Colonic mucosa (tissue), 4 donors: Measurements from ENCODE around the gene SGTB. TPM values are rescaled to one million over a fixed set of nuclear protein-coding genes. Genes with fewer than 3 reads are reported as not detected.
A peak's percentile ranks its signal among the peaks of the same experiment; 100 is the strongest.

Experiments used
- DNase-seq: peaks from one replicate; pipeline ENCODE4 v3.0.0-alpha.2; 2020
- H3K27ac ChIP-seq: fragments of 200-600 bp; one replicate; pipeline ENCODE4 v1.8.0; 2021
- H3K27me3 ChIP-seq: fragments of 200-600 bp; one replicate; pipeline ENCODE4 v1.8.0; 2021
- H3K36me3 ChIP-seq: fragments of 200-600 bp; one replicate; pipeline ENCODE4 v1.8.0; 2021
- H3K4me1 ChIP-seq: fragments of 200-600 bp; one replicate; pipeline ENCODE4 v1.8.0; 2021; ENCODE audit warnings: mild to moderate bottlenecking
- H3K4me3 ChIP-seq: fragments of 200-600 bp; one replicate; pipeline ENCODE4 v1.8.0; 2021
- H3K9ac ChIP-seq, 2 donors: one replicate each; pipeline ENCODE4 v1.7.0; 2013; ENCODE audit warnings: control low read depth in 2 of 2, low read depth in 2 of 2, low read length in 2 of 2
- H3K9me3 ChIP-seq: fragments of 200-600 bp; one replicate; pipeline ENCODE4 v1.8.0; 2021
- intact Hi-C: fragments of 100-400 bp; cut with DNase I; formaldehyde crosslinking; loops from one replicate; pipeline ENCODE4 v1.14.1; 2022
- total RNA-seq, 2 donors: library from RNA; stranded (reverse); fragmentation: NEBNext Ultra II Directional in 1 of 2; extraction: Animal tissue kit (Norgen Biotek cat#: 25700) in 1 of 2; gene quantifications; one replicate each; pipeline ENCODE4 v1.2.1, GENCODE V29; 2021
- TF ChIP-seq, protein P1 (sequence below): fragments of 200-600 bp; IDR thresholded peaks from one replicate; pipeline ENCODE4 v1.8.0; 2022; ENCODE audit warnings: antibody characterized with exemption, mild to moderate bottlenecking
- donor health status: healthy.
- donor health status: DM: no; HTN: no; CAD: no.
- donor health status: DM: no; HTN: no; CAD: no.

Gene SGTB
- total RNA-seq, 2 donors from 2014 or later = 3.7 to 4.4 TPM

DNA sequence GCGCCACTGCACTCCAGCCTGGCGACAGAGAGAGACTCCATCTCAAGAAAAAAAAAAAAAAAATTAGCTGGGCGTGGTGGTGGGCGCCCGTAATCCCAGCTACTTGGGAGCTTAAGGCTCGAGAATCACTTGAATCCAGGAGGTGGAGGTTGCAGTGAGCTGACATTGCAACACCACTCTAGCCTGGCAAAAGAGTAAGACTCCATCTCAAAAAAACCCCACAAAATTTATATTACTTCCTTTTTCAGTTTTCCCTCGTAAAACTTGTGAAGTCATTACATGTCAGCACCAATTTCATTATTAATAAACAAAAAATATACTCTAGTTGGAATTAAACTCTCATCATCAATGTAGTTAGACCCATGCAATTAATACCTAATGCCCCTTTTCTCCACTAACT lies 53.2 kb downstream of the SGTB start:
- Histone ChIP-seq H3K9ac (no peak overlapping the region), H3K4me1 (no peaks in the 10 kb centered on the region), H3K27me3 (no peaks in the 10 kb centered on the region), H3K36me3 (no peaks in the 10 kb centered on the region), H3K27ac (no peak overlapping the region), H3K9me3 (no peaks in the 10 kb centered on the region), H3K4me3 (no peak overlapping the region)
- TF ChIP-seq, protein P1, sequence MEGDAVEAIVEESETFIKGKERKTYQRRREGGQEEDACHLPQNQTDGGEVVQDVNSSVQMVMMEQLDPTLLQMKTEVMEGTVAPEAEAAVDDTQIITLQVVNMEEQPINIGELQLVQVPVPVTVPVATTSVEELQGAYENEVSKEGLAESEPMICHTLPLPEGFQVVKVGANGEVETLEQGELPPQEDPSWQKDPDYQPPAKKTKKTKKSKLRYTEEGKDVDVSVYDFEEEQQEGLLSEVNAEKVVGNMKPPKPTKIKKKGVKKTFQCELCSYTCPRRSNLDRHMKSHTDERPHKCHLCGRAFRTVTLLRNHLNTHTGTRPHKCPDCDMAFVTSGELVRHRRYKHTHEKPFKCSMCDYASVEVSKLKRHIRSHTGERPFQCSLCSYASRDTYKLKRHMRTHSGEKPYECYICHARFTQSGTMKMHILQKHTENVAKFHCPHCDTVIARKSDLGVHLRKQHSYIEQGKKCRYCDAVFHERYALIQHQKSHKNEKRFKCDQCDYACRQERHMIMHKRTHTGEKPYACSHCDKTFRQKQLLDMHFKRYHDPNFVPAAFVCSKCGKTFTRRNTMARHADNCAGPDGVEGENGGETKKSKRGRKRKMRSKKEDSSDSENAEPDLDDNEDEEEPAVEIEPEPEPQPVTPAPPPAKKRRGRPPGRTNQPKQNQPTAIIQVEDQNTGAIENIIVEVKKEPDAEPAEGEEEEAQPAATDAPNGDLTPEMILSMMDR = no peak
- intact Hi-C loops = no loop called here
- DNase-seq = no peak

DNA sequence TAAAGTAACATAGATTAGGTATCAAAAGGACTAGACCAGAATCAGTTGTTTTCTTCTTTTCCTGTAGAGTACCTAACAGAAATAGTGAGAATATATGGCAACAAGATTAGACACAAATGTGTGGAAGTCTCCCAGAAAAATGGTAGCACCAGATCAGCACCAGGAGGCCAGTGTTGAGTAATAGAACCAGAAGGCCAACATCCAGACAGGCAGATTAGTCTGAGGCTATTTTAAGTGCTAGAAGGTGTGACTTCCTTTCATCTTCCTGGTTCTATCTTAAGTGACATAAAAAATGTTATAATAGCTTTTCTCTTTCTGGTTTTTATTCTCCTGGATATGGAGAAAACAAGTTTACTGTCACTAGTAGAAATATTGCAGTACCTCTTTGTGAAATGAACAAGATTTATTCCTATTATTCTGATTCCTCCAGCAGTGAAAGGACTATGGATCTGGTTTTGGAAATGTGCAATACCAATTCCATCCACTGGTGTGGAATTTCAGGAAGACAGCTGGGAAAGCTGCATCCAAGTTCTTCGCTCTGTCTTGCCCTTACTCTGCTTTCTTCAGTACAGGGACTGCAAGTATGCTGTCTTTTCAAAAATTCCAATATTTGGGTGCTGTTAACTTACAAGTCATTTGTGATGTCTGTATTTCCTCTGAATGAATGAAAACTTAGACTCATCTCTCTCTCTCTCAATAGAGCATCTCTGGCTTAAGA lies 57.9 kb downstream of the SGTB start:
- TF ChIP-seq, protein P1 = peak; percentile 38

DNA sequence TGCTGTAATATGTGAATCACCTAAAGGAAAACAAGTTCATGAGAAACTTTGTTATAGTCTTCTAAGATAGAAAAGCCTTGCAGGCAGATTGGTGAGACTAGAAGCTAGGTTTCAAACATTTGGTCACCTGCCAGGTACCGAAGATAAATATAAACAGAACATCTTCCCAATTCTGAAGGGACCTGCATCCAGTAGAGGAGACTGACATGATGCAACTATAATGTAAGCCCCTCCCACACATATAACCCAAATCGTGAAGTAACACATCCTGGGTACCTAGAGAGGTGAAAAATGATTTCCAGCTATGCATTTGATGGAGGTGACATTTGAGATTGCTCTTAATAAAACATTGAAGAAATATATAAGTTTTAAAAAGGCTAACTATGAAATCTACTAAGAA lies 67.2 kb downstream of the SGTB start:
- H3K27me3 ChIP-seq = no peaks in the 10 kb centered on the region
- no peaks in the 10 kb centered on the region for H3K9me3 ChIP-seq
- H3K4me1 ChIP-seq = no peaks in the 10 kb centered on the region
- H3K4me3 ChIP-seq = no peak overlapping the region
- DNase-seq = no peak
- intact Hi-C loops = no loop called here
- H3K27ac ChIP-seq = no peak overlapping the region
- TF ChIP-seq, protein P1 = no peak
- no peak overlapping the region for H3K9ac ChIP-seq
- no peaks in the 10 kb centered on the region for H3K36me3 ChIP-seq

More for the DNA sequence above, 57.9 kb downstream of the SGTB start:
- no peaks in the 10 kb centered on the region for H3K27me3 ChIP-seq
- intact Hi-C loops = no loop called here
- no peaks in the 10 kb centered on the region for H3K36me3 ChIP-seq
- no peak overlapping the region for H3K27ac ChIP-seq
- H3K9ac ChIP-seq = no peak overlapping the region
- H3K4me3 ChIP-seq = no peak overlapping the region
- no peaks in the 10 kb centered on the region for H3K9me3 ChIP-seq
- DNase-seq = no peak
- no peaks in the 10 kb centered on the region for H3K4me1 ChIP-seq

DNA sequence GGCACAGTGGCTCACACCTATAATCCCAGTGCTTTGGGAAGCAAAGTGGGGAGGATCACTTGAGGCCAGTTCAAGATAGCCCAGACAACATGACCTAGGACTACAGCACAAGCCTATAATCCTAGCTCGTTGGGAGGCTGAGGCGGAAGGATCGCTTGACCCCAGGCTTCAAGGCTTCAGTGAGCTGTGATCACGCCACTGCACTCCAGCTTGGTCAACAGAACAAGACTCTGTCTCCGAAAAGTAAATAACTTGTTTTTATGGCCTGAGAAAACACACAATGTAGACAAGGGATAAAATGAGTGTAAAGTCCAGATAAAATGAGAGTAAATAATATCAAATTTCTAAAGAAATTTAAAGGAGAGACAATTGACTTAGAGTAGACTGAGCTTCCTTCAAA lies 70.8 kb downstream of the SGTB start:
- H3K4me3 ChIP-seq = no peak overlapping the region
- H3K4me1 ChIP-seq = no peaks in the 10 kb centered on the region
- H3K9me3 ChIP-seq = no peaks in the 10 kb centered on the region
- H3K27ac ChIP-seq = no peak overlapping the region
- no peaks in the 10 kb centered on the region for H3K27me3 ChIP-seq
- intact Hi-C loops = no loop called here
- peak; percentile 71 for DNase-seq
- no peak overlapping the region for H3K9ac ChIP-seq
- no peaks in the 10 kb centered on the region for H3K36me3 ChIP-seq
- TF ChIP-seq, protein P1 = no peak

DNA sequence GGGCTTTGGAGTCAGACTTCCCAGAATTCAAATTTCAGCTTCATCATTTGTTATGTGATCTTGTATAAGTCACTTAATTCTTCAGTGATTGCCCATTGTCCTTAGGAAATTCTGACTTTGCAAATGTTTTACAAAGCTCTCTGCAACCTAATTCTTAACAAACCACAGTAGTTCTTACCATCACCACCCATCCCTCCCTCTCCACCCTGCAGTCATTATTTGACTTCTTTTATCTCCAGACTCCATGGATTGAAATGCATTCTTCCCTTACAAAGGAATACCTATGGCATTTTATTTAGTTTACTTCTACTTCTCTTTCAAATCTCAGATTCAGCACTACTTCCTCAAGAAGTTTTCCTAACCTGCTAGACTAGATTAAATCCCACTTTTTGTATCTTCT lies 74.0 kb downstream of the SGTB start:
- Histone ChIP-seq H3K27me3 (no peaks in the 10 kb centered on the region), H3K9ac (no peak overlapping the region), H3K4me3 (no peak overlapping the region), H3K9me3 (no peaks in the 10 kb centered on the region), H3K4me1 (no peaks in the 10 kb centered on the region), H3K27ac (no peak overlapping the region), H3K36me3 (no peaks in the 10 kb centered on the region)
- intact Hi-C loops = no loop called here
- TF ChIP-seq, protein P1 = no peak
- no peak for DNase-seq
